GM06990 (cell line): ENCODE data around the gene TADA1.

Source experiments
- DNase-seq: peaks from one replicate; pipeline ENCODE4 v3.0.0-alpha.2; 2011; ENCODE audit not compliant: insufficient read length; ENCODE audit errors: extremely low read depth
- H3K27me3 ChIP-seq: replicated peaks from 2 replicates; pipeline ENCODE4 v1.6.0; 2011; ENCODE audit warnings: low read length; ENCODE audit not compliant: control insufficient read depth, insufficient read depth
- H3K36me3 ChIP-seq: 2 replicates; pipeline ENCODE4 v1.5.1; 2011; ENCODE audit warnings: low read length; ENCODE audit not compliant: control insufficient read depth, insufficient read depth
- H3K4me3 ChIP-seq: replicated peaks from 2 replicates; pipeline ENCODE4 v1.5.1; 2011; ENCODE audit warnings: low read depth, mild to moderate bottlenecking, control low read depth, low read length
- TF ChIP-seq, protein P1 (sequence below): IDR thresholded peaks from 2 replicates; pipeline ENCODE4 v1.5.1; 2011; ENCODE audit warnings: low read length, control low read depth, mild to moderate bottlenecking, inconsistent platforms; ENCODE audit not compliant: insufficient read depth, poor library complexity, severe bottlenecking

The TADA1 gene

DNA sequence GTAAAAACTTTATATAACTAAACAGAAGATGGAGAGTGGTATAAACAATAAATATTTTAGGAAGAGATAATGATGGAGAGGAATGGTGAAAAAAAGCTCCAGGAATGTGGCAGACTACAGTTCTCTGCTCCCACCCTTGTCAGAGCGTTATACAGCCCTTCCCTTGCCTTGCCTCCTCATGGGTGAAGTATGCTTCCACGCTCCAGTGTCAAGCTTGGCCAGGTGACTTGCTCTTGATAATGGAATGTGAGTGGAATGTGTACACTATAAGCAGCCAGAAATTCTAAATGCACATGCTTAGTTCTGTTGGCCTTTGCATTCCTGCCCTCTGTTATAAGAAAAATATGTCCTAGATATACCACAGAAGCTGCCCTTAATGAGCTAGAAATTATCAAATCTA, 61.5 kb downstream of the TADA1 start:
- TF ChIP-seq, protein P1, sequence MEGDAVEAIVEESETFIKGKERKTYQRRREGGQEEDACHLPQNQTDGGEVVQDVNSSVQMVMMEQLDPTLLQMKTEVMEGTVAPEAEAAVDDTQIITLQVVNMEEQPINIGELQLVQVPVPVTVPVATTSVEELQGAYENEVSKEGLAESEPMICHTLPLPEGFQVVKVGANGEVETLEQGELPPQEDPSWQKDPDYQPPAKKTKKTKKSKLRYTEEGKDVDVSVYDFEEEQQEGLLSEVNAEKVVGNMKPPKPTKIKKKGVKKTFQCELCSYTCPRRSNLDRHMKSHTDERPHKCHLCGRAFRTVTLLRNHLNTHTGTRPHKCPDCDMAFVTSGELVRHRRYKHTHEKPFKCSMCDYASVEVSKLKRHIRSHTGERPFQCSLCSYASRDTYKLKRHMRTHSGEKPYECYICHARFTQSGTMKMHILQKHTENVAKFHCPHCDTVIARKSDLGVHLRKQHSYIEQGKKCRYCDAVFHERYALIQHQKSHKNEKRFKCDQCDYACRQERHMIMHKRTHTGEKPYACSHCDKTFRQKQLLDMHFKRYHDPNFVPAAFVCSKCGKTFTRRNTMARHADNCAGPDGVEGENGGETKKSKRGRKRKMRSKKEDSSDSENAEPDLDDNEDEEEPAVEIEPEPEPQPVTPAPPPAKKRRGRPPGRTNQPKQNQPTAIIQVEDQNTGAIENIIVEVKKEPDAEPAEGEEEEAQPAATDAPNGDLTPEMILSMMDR, result no peak
- no peaks in the 10 kb centered on the region; the same call in 1 of the 2 replicates for H3K27me3 ChIP-seq
- DNase-seq, result no peak
- H3K4me3 ChIP-seq, result no peak overlapping the region
- no peaks in the 10 kb centered on the region for H3K36me3 ChIP-seq

DNA sequence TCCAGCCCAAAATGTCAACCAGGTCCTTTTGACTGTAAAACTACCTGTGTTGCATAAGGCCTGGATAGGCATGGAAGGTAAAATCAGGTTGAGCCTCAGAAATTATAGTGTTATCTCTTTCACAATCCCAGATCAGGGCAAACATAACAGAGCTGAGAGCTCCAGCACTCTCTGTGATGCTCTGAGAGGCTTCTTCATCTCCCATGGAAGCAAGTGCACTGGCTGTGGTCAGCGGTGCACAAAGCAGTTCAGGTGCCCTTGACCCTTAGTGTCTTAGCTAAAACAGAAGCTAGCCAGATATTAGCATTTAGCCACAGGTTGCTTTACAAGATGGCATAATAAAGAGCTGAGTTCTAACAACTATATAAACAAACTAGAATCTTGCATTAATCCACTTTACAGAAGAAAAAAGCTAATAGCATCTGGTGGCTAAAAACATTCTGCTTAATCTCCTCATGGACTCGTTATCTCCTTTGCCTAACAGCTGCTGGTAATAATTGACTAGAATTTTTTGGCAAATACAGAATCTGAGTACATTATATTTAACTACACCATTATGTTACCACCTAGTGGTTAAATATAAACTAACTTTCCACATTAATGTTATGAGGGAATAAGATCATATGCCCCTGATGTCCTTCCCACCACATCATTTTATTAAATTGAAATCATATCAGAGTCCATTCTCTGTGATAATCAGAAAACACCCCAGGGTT, 62.4 kb downstream of the TADA1 start:
- H3K4me3 ChIP-seq, result no peak overlapping the region
- H3K36me3 ChIP-seq, result no peaks in the 10 kb centered on the region
- TF ChIP-seq, protein P1, result no peak
- no peak for DNase-seq
- no peaks in the 10 kb centered on the region; the same call in 1 of the 2 replicates for H3K27me3 ChIP-seq

DNA sequence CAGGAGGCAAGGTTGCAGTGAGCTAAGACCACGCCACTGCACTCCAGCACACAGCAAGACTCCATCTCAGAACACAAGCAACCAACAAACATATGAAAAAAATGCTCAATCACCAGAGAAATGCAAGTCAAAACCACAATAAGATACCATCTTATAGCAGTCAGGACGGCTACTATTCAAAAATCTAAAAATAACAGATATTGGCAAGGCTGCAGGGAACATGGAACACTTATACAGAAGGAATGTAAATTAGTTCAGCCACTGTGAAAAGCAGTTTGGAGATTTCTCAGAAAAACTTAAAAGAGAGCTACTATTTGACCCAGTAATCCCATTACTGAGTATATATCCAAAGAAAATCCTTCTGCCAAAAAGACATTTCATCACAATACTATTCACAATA, 64.4 kb downstream of the TADA1 start:
- TF ChIP-seq, protein P1, result no peak
- H3K36me3 ChIP-seq, result no peaks in the 10 kb centered on the region
- H3K27me3 ChIP-seq, result no peaks in the 10 kb centered on the region; the same call in 1 of the 2 replicates
- no peak overlapping the region for H3K4me3 ChIP-seq
- no peak for DNase-seq

DNA sequence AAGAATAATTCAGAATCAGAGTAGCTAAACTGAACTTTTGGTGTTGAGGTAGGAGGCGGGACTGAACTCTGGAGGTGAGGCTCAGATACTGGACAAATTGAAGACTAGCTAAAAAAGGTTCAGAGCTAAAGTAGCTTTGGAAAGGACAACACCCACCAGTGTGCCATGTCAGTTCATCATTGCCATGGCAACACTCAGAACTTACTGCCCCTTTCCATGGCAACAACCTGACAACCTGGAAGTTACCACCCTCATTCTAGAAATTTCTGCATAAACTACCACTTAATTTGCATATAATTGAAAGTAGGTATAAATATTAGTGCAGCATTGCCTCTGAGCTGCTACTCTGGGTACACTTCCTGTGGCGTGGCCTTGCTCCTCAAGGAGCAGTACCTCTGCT, 67.1 kb downstream of the TADA1 start:
- Histone ChIP-seq H3K4me3 (no peak overlapping the region), H3K36me3 (no peaks in the 10 kb centered on the region), H3K27me3 (no peaks in the 10 kb centered on the region)
- DNase-seq, result no peak
- TF ChIP-seq, protein P1, result no peak
